Suprapubic skin (tissue), 4 donors: ENCODE measurements around the gene CHST13. TPM values are rescaled to one million over a fixed set of nuclear protein-coding genes. Genes with fewer than 3 reads are reported as not detected.

Experiments used
- DNase-seq, 2 donors: peaks; one replicate each; pipeline ENCODE4 v3.0.0-alpha.2; 2019; ENCODE audit warnings: low spot score in 2 of 2
- H3K27ac ChIP-seq: fragments of 200-600 bp; sonication (generic); one replicate; pipeline ENCODE4 v1.5.1; 2019
- H3K27me3 ChIP-seq: fragments of 200-600 bp; sonication (generic); one replicate; pipeline ENCODE4 v1.5.1; 2019
- H3K36me3 ChIP-seq: fragments of 200-600 bp; sonication (generic); one replicate; pipeline ENCODE4 v1.5.1; 2019
- H3K4me1 ChIP-seq: fragments of 200-600 bp; sonication (generic); one replicate; pipeline ENCODE4 v1.5.1; 2019
- H3K4me3 ChIP-seq: fragments of 200-600 bp; sonication (generic); one replicate; pipeline ENCODE4 v1.5.1; 2019; ENCODE audit warnings: mild to moderate bottlenecking
- H3K9me3 ChIP-seq: fragments of 200-600 bp; sonication (generic); one replicate; pipeline ENCODE4 v1.5.1; 2019
- CTCF ChIP-seq, 2 donors: fragments of 200-600 bp in 1 of 2; fragments of 450-650 bp in 1 of 2; sonication (generic) in 1 of 2; IDR thresholded peaks; one replicate each; pipeline ENCODE4 v1.5.1; 2016 to 2019; ENCODE audit warnings: antibody characterized with exemption in 2 of 2, mild to moderate bottlenecking in 1 of 2, moderate library complexity in 1 of 2
- EP300 ChIP-seq: sonication (generic); formaldehyde crosslinking; IDR thresholded peaks from one replicate; pipeline ENCODE4 v1.6.1; 2017; ENCODE audit warnings: antibody characterized with exemption
- POLR2A ChIP-seq, 2 donors: fragments of 450-650 bp; IDR thresholded peaks; one replicate each; pipeline ENCODE4 v1.6.1; 2017; ENCODE audit warnings: antibody characterized with exemption in 2 of 2, mild to moderate bottlenecking in 2 of 2, moderate library complexity in 2 of 2
- POLR2AphosphoS5 ChIP-seq, 3 donors: sonication (generic); formaldehyde crosslinking; IDR thresholded peaks; one replicate each; pipeline ENCODE4 v1.6.1; 2017; ENCODE audit warnings: antibody characterized with exemption in 3 of 3
- WGBS: methylation state at CpG from one replicate; pipeline ENCODE4 v1.1.5; 2018; 5-methylcytosine and 5-hydroxymethylcytosine counted together
- total RNA-seq, 4 donors: library from RNA; depleted of rRNA; stranded (reverse); fragments of >200 nt; gene quantifications; one replicate each; pipeline ENCODE4 v1.1.0, GENCODE V29; 2016

The CHST13 gene
- total RNA-seq, 4 donors from 2014 or later = not detected

- no peak for DNase-seq
- no peaks in the 10 kb centered on the region for H3K27me3 ChIP-seq
- no peak overlapping the region for H3K27ac ChIP-seq
- H3K9me3 ChIP-seq = no peaks in the 10 kb centered on the region
- peaks cover 7% of the 10 kb centered on the region for H3K4me1 ChIP-seq
- TF ChIP-seq CTCF (IDR thresholded peaks at IDR 0.05) = no peak
- TF ChIP-seq EP300 = no peak
- WGBS = 87% methylated on average over 8 of the region's 8 CpGs
- no peaks in the 10 kb centered on the region for H3K36me3 ChIP-seq
- no peak overlapping the region for H3K4me3 ChIP-seq
These were observed 38.6 kb upstream of the CHST13 start for GRCh38 chr3:126485176-126485897.

GRCh38 chr3:126485956-126486355 is 38.0 kb upstream of the CHST13 start:
- no peak overlapping the region for H3K4me3 ChIP-seq
- no peak overlapping the region for H3K27ac ChIP-seq
- peak in 1 of 2 donors; percentile 47 for DNase-seq
- H3K36me3 ChIP-seq = no peaks in the 10 kb centered on the region
- TF ChIP-seq POLR2A (IDR thresholded peaks at IDR 0.05) (no peak), EP300 (no peak), CTCF (IDR thresholded peaks at IDR 0.05) (no peak)
- H3K4me1 ChIP-seq = peaks cover 7% of the 10 kb centered on the region
- no peaks in the 10 kb centered on the region for H3K27me3 ChIP-seq
- no peaks in the 10 kb centered on the region for H3K9me3 ChIP-seq
- WGBS = 93% methylated on average over 6 of the region's 9 CpGs

GRCh38 chr3:126486360-126486847 is 37.6 kb upstream of the CHST13 start:
- no peaks in the 10 kb centered on the region for H3K9me3 ChIP-seq
- no peak overlapping the region for H3K4me3 ChIP-seq
- H3K27me3 ChIP-seq = no peaks in the 10 kb centered on the region
- no peaks in the 10 kb centered on the region for H3K36me3 ChIP-seq
- peaks cover 7% of the 10 kb centered on the region for H3K4me1 ChIP-seq
- DNase-seq = peak in 1 of 2 donors; percentile 53
- no peak overlapping the region for H3K27ac ChIP-seq
- no peak for TF ChIP-seq CTCF (IDR thresholded peaks at IDR 0.05)
- no peak for TF ChIP-seq POLR2AphosphoS5 (IDR thresholded peaks at IDR 0.05)
- TF ChIP-seq EP300 = no peak
- TF ChIP-seq POLR2A (IDR thresholded peaks at IDR 0.05) = no peak
- WGBS = 62% methylated on average over 14 of the region's 14 CpGs

- no peak overlapping the region for H3K27ac ChIP-seq
- no peak overlapping the region for H3K4me3 ChIP-seq
- DNase-seq = peak in 1 of 2 donors; percentile 62
- no peaks in the 10 kb centered on the region for H3K27me3 ChIP-seq
- 47% methylated on average over 8 of the region's 17 CpGs for WGBS
- peaks cover 7% of the 10 kb centered on the region for H3K4me1 ChIP-seq
- no peaks in the 10 kb centered on the region for H3K36me3 ChIP-seq
- H3K9me3 ChIP-seq = no peaks in the 10 kb centered on the region
- peak in 1 of 2 donors; percentile 30 for TF ChIP-seq CTCF (IDR thresholded peaks at IDR 0.05)
- no peak for TF ChIP-seq POLR2AphosphoS5 (IDR thresholded peaks at IDR 0.05)
These were observed 36.7 kb upstream of the CHST13 start for GRCh38 chr3:126487151-126487771.

- Histone ChIP-seq H3K4me3 (no peak overlapping the region), H3K27ac (no peak overlapping the region), H3K27me3 (no peaks in the 10 kb centered on the region), H3K9me3 (no peaks in the 10 kb centered on the region), H3K4me1 (peaks cover 7% of the 10 kb centered on the region), H3K36me3 (no peaks in the 10 kb centered on the region)
- WGBS = 71% methylated on average over 4 of the region's 14 CpGs
- DNase-seq = no peak
- TF ChIP-seq POLR2AphosphoS5 (IDR thresholded peaks at IDR 0.05) (no peak), POLR2A (IDR thresholded peaks at IDR 0.05) (no peak), EP300 (no peak), CTCF (IDR thresholded peaks at IDR 0.05) (no peak)
These were observed 35.8 kb upstream of the CHST13 start for GRCh38 chr3:126488185-126488584.
